ENCODE results near the gene DPEP1.

DNA sequence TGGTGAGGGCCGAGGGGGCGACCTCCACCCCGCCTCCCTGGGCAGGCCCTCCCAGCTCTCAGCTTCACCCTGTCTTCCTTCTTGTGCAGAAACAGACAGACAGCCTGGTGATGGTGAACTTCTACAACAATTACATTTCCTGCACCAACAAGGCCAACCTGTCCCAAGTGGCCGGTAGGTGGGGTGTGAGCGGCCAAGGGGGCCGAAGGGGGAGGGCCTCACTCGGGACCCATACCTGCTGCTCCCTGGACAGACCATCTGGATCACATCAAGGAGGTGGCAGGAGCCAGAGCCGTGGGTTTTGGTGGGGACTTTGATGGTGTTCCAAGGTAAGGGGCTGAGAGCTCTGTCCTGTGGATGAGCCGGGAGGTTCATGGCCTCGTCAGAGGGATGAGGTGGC lies 23.9 kb downstream of the DPEP1 start:
- TF ChIP-seq EP300 (IDR thresholded peaks at IDR 0.05) = no peak
- TF ChIP-seq, protein P1, sequence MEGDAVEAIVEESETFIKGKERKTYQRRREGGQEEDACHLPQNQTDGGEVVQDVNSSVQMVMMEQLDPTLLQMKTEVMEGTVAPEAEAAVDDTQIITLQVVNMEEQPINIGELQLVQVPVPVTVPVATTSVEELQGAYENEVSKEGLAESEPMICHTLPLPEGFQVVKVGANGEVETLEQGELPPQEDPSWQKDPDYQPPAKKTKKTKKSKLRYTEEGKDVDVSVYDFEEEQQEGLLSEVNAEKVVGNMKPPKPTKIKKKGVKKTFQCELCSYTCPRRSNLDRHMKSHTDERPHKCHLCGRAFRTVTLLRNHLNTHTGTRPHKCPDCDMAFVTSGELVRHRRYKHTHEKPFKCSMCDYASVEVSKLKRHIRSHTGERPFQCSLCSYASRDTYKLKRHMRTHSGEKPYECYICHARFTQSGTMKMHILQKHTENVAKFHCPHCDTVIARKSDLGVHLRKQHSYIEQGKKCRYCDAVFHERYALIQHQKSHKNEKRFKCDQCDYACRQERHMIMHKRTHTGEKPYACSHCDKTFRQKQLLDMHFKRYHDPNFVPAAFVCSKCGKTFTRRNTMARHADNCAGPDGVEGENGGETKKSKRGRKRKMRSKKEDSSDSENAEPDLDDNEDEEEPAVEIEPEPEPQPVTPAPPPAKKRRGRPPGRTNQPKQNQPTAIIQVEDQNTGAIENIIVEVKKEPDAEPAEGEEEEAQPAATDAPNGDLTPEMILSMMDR (IDR thresholded peaks at IDR 0.05) = no peak
- TF ChIP-seq POLR2AphosphoS5 (IDR thresholded peaks at IDR 0.05) = no peak
